GM10847 (cell line): Measurements from ENCODE around the gene CABP2.

Experiments
- POLR2A ChIP-seq: IDR thresholded peaks from 2 replicates; pipeline ENCODE4 v1.6.1; 2011; ENCODE audit not compliant: insufficient read length; ENCODE audit errors: extremely low read depth

The CABP2 gene

DNA sequence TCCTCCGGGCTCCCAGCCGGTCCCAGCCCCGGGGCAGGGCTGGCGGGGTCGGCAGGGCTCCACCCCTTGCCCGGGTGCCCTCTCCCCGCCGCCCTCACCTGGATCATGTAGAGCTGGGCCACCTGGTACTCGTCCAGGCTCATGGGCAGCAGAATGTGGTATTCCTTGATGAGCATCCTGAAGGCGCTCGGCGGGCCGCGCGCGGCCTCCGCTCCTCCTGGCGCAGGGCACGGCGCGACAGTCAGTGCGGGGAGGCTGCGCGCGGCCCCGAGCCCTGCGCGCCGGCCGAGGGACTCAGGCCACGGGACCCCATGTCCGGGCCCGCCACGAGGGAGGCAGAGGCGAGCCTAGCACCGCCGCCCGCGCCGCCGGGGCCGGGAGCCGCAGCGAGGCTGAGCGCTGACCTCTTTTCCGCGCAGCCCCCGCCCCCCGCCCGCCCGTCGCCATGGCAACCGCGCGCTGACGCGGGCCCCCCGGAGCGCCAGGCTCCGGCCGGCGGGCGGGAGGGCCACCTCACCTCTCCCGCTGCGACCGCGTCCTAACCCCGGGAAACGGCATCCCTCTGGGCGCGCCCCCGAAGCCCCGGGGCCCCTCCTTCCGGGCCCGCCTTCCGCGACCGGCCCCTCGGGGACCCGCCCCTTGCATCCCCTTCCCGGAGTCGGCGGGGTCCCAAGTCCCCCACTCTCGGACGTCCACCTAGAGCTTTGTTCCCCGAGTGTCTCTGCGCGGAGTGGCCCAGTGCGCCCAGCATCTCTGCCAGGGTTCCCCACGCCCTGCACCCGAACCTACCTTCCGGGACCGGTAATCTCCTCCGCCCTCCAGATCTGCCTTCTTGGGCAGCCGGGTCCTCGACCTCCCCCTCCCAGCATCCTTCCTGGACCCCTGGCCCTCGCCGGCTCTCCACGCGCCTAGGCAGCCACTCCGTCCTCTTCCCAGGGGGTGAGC lies 19.0 kb downstream of the CABP2 start:
- no peak for TF ChIP-seq POLR2A

DNA sequence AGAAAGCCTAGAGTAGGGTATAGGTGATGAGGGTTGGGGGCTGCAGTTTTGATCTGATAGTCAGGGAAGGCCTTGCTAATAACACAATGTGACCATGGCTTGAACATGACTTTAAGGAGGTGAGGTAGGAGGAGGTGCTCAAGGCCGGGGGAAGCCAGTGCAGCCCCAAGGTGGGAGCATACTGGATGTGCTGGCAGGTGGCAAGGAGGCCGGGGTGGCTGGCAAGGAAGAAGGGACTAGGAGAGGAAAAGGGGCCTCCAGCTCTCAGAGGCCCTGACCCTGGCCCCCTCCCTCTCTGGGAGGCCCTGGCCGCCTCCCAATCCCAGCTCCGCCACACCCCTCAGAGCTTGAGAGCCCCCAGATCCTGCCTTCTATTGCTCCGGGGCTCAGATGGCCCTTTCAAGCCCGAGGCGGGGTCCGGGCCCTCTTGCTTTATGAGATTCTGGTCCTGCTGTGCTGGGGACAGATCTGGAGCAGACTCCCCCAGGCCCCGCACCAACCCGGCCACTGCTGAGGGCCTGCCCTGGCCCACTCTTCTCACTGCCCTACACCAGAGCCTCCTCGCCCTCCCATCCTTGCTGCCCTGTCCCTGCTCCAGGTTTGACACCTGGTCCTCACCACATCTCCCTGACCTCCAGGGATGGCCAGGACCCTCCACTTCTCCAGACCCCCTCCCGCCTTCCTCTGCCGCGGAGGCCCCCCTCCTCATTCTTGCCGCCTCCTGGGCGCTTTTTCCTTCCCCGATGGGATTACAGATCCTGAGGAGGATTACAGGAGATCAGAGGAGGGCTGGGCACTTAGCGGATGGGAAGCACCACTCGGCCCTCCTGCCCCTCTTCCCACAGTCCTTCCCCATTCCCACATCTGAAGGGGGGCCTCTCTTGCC lies 19.9 kb downstream of the CABP2 start:
- no peak for TF ChIP-seq POLR2A

- TF ChIP-seq POLR2A, result no peak
Measured at GRCh38 chr11:67502328-67502979, 20.8 kb downstream of the CABP2 start.

DNA sequence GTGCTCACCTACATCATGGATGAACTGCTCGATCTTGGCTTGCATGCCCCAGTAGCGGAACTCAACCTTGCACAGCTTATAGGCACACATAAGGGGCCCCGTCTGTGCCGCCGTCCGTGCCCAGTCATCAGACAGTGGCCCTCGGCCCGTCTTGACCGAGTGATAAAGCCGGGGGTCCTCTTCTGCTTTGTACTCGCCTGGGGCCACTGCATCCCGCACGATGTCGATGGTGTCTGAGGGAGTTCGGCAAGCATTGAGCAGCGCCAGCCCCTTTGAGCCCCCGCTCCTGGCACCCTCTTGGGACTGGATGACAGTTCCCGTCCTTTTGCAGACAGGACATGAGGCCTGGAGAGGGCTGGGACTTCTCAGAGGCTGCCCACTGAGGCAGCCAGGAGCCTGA lies 21.4 kb downstream of the CABP2 start:
- no peak for TF ChIP-seq POLR2A

DNA sequence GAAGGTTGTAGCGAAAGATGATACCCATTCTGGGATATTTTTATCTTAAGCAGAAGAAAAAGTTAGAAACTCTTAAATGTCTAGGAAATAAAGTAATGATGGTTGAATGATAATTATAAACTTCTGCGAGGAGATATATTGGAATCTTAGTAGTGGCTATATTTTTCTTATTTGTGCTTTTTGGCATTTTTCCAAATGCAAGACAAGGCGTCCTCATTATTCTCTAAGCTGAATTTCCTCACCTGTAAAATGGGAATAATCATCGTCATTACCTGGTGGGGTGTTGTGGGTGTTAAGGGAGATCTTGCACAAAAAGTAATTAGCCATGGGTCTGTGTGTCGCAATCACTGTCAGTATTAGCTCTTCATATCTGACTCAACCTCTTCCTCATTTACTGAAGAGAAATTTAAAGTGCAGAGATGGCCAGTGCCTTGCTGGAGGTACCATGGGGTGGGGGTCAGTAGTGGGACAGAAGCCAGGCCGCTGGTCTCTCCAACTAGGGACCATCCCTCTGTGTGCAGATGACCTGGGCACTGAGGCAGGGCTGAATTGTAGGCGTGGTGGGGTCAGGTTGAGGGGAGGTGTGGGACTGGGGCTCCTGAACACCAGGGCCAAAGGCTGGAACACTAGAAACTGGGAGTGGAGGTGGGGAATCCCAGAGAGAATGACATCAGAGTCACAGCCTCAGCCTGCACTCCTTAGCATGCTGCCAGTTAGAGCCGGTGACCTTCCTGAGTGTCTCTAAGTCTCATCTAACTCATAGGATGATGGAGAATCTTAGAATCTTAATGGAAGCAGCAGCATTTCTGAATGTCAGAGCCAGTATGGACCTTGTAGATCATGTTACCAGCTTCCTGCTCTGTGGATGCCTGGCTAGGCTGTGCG lies 22.2 kb downstream of the CABP2 start:
- TF ChIP-seq POLR2A, result no peak

DNA sequence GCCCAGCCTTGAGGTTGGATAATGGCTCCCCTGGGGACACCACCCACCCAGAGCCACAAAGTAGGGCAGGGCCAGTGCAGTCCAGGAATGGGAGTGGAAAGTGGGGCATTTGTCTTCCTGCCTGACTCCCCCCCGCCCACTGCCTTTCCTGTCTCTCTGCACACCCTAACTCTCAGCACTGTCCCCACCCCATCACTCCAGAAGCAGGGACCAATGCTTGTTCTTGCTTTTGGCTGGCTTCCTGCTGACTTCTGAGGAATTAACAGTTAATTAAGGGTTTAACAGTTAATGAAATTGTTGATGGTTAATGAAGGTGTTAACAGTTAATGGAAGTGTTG lies 22.8 kb downstream of the CABP2 start:
- TF ChIP-seq POLR2A, result no peak

GRCh38 chr11:67499808-67500483 lies 23.3 kb downstream of the CABP2 start:
- TF ChIP-seq POLR2A, result no peak

GRCh38 chr11:67498544-67498972 lies 24.7 kb downstream of the CABP2 start:
- TF ChIP-seq POLR2A, result no peak

- TF ChIP-seq POLR2A, result no peak
Measured at GRCh38 chr11:67497656-67498291, 25.5 kb downstream of the CABP2 start.

DNA sequence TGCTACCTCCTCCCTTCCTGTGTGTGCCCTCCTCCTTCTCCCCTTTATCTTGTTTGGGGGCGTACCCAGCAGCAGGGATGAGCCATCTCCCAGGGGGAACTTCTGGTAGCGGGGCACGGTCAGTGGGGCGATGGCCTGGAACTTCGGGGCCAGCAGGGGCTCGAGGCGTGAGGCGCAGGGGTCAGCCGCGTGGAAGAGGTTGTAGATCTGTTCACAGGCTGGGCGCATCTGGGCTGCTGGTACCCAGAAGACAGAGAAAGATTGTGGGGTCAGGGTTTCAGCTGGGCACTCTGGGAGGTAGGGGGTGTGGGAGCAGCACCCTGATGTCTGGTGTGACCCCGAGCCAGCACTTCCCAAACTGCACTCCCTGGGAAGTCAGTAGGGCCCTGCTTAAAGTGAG lies 27.1 kb downstream of the CABP2 start:
- TF ChIP-seq POLR2A, result no peak

DNA sequence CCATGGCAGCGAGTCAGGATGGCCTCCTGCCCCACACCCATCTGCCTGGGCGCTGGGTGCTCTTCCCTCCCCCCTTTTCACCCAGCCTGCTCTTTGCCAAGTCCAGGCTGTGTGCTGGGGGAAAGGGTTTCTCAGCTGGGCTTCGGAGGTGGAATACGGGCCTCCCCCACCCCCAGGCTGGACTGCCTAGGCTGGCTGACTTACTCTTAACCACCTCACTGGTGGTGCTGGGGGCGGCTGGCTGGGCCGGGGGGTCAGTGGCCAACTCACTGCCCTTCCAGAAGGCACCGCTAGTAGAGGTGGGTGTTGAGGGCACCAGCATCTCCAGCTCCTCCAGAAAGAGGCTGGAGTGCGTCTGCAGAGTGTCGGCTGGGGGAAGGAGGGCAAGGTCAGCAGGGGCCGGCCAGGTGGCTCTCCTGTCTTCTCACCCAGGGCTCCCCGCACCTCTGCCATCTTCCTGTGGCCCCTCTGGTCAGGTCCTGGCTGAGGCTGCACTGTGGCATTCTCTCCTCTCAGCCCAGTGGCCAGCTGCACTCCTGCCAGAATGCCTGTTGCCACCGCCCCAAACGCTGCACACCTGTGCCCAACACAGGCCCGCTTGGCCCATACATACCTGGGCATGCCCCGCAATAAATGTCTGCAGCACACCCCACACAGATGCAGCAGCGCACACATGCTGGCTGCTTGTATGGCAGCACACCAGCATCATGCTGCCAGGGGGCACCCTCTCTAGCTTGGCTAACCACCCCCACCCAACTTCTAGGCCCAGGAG lies 27.8 kb downstream of the CABP2 start:
- no peak for TF ChIP-seq POLR2A

DNA sequence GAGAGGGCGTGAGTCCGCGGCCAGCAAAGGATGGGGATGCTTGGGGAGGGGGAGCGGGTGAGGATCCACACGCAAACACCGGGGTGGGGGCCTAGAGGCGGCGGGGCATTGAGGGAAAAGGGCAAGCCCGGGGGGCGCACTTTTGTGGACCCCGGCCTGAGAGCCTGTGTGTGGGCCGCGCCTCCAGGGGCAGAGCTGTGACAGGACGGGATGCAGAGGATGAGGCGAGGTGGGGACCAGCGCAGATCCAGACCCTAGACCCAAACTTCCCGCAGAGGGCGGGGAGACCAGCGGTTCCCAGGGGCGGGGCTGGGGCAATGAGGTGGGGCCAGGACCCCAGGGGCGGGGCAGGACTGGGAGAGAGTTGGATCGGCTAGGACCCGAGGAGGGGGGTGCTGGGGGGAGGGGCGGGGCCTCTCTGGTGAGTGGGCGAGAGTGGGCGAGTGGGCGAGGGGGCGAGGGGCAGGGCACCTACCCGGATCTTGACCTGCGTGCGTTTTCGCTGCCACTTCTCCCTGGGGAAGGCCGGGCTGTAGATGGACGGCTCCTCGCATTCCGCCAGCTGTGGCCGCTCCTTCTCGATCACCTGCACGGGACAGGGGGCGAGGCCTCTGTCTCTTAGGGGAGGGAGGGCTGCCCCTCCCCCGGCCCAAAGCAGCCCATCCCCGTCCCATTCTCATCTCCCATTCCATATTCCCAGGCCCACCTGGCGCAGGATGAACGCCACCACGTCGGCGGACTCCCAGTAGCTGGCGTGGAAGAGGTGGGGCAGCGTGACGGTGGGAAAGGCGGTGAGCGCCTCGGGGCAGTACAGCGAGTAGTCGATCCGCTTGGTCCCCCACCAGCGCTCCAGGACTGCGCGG lies 28.6 kb downstream of the CABP2 start:
- no peak for TF ChIP-seq POLR2A
